Stimulated activated CD4-positive, alpha-beta T cell treated with anti-CD3 and anti-CD28 coated beads, Interleukin-4, amount 100 ng/mL, for 4 hours (primary cell): ENCODE results near the gene NFKBIZ.

Experiments
- DNase-seq, 2 experiments: peaks; one replicate each; pipeline ENCODE4 v3.0.0-alpha.2; 2020

Gene NFKBIZ, protein sequence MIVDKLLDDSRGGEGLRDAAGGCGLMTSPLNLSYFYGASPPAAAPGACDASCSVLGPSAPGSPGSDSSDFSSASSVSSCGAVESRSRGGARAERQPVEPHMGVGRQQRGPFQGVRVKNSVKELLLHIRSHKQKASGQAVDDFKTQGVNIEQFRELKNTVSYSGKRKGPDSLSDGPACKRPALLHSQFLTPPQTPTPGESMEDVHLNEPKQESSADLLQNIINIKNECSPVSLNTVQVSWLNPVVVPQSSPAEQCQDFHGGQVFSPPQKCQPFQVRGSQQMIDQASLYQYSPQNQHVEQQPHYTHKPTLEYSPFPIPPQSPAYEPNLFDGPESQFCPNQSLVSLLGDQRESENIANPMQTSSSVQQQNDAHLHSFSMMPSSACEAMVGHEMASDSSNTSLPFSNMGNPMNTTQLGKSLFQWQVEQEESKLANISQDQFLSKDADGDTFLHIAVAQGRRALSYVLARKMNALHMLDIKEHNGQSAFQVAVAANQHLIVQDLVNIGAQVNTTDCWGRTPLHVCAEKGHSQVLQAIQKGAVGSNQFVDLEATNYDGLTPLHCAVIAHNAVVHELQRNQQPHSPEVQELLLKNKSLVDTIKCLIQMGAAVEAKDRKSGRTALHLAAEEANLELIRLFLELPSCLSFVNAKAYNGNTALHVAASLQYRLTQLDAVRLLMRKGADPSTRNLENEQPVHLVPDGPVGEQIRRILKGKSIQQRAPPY

DNA sequence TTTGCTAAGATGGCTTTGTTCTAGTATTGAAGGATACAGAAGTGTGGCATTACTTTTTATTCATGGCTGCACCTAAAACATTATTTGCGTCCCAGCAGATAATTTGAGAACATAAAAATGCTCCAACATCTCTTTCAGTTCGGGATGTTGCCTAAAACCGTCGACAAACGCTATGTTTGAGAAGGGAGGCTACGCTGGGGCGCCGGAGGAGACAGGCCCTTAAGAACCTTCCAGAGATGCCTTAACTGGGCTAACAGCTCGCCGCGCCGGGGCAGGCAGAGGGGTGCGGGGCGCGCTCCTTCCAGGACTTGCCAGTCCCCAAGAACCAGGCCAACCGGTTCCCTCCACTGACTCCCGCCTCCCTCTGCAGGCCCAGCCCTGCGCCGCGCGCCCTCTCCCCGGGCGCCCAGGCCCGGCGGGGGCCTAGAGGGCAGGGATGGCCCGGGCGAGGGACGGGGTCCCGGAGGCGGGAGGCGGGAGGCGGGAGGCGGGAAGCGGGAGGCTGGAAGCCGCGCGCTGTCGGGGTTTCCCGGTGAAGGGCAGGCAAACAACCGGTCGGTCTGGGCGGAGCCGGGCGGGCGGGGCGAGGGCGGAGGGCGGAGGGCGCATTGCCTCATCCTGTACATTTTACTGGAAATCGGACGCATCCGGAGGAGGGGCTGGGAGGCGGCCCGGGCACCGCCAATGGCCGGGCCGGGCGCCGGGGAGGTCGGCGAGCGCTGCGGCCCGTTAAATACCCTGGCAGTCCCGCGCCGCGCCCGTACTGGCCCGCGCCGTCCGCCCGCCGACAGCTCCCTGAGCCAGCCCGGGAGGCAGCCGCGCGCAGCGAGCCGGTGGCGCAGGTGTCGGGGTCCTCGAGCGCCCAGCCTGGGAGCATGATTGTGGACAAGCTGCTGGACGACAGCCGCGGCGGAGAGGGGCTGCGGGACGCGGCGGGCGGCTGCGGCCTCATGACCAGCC, at the start of gene NFKBIZ:
Gene NFKBIZ, plus strand, starts transcription at position 761 of the 960 bp plus-strand sequence. Its CDS starts 115 bp downstream, at position 876.
- peak; percentile 90 for DNase-seq

- DNase-seq, result no peak
Measured at GRCh38 chr3:101801174-101801573, 48.1 kb upstream of the NFKBIZ start.

- DNase-seq, result no peak
Measured at GRCh38 chr3:101802179-101802578, 47.1 kb upstream of the NFKBIZ start.

- DNase-seq, result peak in 1 of 2 experiments; percentile 41
Measured at GRCh38 chr3:101803173-101803782, 46.0 kb upstream of the NFKBIZ start.

DNA sequence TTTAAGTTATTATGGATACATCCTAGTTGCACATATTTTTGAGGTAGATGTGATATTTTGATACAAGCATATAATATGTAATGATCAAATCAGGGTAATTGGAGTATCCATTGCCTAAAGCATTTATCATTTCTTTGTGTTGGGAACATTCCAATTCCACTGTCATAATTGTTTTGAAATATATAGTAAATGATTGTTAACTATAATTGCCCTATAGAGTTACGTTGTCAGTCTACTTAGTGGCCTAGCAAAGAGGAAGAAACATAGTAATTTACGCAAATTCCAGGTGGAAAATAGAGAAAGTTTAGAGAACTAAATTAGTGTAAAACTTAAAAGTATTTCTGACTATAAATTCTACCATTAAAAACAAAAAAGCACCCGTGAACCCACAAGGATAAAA, 45.4 kb upstream of the NFKBIZ start:
- DNase-seq, result no peak

- DNase-seq, result no peak
Measured at GRCh38 chr3:101806491-101806890, 42.8 kb upstream of the NFKBIZ start.

- no peak for DNase-seq
Measured at GRCh38 chr3:101807888-101808287, 41.4 kb upstream of the NFKBIZ start.

DNA sequence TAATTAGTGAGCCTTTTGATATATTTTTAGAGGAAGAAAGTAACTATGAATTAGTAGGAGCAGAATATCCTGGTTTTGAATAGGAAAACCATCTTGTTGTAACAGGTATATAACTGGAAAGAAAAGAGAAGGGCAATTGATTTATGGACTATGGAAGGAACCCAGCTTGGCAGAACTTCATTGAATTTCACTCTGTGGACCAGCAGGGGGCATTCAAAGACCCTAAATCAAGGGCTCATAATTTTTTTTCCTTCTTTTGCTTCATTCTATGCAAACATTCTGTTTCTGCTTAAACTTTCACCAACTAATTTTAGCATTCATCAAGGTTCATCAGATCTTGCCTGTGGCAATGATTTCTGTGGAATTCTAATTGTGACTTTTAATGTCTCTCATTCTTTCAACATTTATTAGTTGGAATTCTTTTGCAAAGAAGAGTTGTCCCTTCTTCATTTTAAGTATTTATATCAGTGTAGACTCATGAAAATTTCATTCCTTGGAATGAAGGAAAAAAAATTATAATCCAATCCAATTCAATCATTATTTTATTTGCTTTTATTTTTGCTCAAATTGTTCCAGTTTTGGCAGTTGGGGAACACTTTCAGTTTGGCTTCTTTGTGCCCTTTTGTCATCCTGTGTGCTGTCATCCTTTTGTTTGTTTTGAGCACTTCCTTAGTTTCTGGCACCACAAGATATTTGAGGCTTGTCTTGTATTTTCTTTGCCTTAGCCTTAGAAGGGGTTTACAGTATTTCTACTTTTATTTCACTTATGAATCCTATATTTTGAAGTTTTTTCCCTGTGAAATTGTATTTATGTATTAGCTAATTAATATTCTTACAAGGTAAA, 39.9 kb upstream of the NFKBIZ start:
- DNase-seq, result peak in 1 of 2 experiments; percentile 19

- DNase-seq, result no peak
Measured at GRCh38 chr3:101810022-101810418, 39.3 kb upstream of the NFKBIZ start.

DNA sequence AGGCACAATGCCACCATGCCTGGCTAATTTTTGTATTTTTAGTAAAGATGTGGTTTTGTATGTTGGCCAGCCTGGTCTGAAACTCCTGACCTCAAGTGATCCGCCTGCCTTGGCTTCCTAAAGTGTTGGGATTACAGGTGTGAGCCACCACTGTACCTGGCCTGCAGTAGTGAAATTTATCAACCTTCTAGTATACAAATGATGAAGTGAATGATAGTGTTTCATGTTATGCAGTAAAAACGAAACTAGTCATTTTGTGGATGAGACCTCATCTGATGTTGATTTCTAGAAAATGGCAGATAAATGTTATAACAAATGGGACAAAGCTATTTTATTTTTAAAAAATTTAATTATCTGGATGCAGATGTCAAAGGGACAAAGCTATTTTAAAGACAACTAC, 37.4 kb upstream of the NFKBIZ start:
- no peak for DNase-seq

DNA sequence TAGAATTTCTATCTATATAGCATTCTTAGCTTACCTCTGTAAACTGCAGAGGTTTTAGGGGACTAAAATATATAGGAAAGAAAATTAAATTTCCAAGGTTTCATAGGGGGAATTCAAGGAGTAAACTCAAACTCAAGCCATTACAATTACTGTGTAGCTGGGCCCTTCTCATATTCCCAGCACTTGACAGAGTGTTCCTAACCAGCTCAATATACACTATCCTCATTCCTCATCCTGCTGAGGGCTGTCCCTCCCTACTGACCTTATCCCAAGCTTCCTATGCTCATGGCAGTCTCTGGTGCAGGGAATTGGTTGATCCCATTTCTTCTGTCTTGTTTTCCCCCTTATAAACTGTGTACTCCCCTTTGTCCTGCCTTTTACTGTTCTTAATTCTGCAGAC, 36.4 kb upstream of the NFKBIZ start:
- no peak for DNase-seq

DNA sequence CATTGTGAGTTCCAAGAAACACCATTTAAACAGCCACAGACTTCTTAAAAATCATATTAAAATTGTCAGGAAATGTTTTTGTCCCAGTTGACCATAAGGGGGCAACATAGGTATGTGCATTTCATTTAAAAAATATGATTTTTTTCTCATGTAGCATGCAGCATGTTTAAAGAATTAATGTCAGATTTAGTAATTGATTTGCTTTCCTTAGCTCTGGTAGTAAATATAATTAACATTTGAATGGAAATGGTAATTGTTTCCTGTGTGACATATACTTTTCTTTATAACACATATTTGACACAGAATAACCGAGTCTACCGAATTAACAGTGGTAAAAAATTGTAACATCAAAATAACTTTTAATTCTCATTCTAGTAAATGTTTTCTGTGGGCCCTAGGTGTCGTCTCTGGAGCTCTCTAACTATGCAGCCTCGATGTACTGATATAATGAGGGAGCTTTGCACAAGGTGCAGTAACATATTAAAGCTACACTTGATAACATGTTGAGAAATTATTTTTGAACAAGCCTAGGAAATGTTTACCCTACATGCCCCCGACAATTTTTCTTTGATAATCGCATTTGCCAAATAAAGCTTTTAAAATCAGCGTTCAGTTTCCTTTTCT, 35.4 kb upstream of the NFKBIZ start:
- DNase-seq, result no peak

GRCh38 chr3:101814835-101815234, 34.5 kb upstream of the NFKBIZ start:
- DNase-seq, result no peak

DNA sequence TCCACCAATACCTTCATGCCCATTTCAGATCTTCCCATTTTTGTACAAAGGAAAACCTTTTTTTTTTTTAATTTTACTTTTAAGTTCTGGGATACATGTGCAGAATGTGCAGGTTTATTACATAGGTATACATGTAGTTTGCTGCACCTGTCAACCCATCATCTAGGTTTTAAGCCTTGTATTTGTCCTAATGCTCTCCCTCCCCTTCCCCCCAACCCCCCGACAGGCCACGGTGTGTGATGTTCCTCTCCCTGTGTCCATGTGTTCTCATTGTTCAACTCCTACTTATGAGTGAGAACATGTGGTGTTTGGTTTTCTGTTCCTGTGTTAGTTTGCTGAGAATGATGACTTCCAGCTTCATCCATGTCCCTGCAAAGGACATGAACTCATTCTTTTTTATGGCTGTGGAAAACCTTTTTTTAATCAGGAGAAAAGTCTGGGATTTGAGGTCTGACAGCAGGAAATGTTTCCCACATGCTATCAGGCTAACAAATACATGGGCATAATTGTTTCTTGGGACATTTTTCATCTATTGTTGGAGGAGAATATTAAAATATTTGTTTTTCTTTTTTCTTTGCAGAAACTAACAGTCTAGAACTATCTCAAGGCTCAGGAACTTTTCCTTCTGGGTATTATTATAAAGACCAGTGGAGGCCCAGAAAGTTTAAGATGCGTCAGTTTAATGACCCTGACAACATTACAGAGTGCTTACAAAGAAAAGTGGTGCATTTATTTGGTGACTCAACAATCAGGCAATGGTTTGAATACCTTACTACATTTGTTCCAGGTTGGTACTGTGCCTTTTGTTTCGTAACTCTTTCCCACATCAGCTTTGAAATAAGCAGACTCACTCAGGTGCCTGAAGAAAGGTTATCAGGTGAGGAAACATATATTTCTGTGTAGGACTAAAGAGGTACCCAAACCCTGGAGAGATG, 32.8 kb upstream of the NFKBIZ start:
- no peak for DNase-seq

DNA sequence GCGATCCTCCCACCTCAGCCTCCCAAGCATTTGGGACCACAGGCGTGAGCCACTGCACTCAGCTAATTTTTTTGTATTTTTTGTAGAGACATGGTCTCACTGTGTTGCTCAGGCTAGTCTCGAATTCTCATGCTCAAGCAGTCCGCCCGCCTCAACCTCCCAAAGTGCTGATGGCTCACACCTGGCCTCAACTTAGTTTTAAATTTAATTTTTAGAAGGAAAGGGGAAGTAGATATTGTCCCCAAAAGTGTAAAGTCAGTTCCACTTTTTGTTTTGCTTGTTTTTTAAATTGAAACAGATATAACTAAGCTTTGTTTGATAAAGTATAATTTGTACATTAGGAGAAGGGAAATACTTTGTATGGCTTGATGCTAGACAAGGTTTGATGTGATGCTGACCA, 31.3 kb upstream of the NFKBIZ start:
- DNase-seq, result no peak

DNA sequence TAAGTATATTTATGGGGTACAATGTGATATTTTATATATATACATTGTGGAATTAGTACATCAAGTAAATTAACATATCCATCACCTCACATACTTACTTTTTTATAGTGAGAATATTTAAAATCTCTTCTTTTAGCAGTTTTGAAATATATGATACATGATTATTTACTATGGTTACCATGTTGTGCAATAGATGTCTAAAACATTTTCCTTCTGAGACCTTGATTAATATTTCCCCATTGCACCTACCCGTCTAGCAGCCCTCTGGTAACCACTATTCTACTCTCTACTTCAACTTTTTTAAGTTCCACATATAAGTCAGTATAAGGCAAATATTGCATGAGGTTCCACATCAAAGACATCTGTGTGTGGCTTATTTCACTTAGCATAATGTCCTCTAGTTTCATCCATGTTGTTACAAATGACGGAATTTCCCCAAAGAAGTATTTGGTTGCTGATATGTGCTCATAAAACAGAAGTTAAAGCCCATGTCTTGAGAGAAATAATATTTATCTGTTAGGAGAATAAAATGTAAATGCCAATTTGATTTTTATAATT, 29.6 kb upstream of the NFKBIZ start:
- no peak for DNase-seq

DNA sequence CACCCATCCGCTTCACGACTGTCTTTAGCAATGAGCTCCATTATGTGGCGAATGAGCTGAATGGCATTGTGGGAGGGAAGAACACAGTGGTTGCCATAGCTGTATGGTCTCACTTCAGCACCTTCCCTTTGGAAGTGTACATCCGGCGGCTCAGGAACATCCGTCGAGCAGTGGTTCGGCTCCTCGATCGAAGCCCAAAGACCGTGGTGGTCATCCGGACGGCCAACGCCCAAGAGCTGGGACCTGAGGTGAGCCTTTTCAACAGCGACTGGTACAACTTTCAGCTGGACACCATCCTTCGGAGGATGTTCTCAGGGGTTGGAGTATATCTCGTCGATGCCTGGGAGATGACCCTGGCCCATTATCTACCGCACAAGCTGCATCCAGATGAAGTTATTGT, 27.8 kb upstream of the NFKBIZ start:
- DNase-seq, result no peak

GRCh38 chr3:101823525-101823924, 25.8 kb upstream of the NFKBIZ start:
- DNase-seq, result no peak

GRCh38 chr3:101824702-101825101, 24.6 kb upstream of the NFKBIZ start:
- DNase-seq, result no peak
